Activated CD8-positive, alpha-beta memory T cell treated with anti-CD3 and anti-CD28 coated beads for 36 hours (primary cell): ENCODE results near the gene KLK12. TPM values are rescaled to one million over a fixed set of nuclear protein-coding genes. Genes with fewer than 3 reads are reported as not detected.

Source experiments
- CTCF ChIA-PET: fragments of 350-600 bp; sonication (Branson Sonifier 250); formaldehyde crosslinking; loops from one replicate; lab custom pipeline; 2021; ENCODE audit warnings: antibody characterized with exemption; lab: Charles Lee
- POLR2A ChIA-PET: fragments of 350-600 bp; sonication (Branson Sonifier 250); formaldehyde crosslinking; loops from one replicate; lab custom pipeline; 2021; ENCODE audit warnings: antibody characterized with exemption; lab: Charles Lee
- total RNA-seq, 2 experiments: library from RNA; stranded (reverse); gene quantifications; one replicate each; pipeline ENCODE4 v1.2.3, GENCODE V29; 2021

KLK12 gene
- total RNA-seq, 2 experiments from 2014 or later, result not detected

- ChIA-PET CTCF (no interaction called here), POLR2A (interaction anchor here (0.6 kb wide), 1 partner anchor 356 kb away, joined by 3 read pairs; the partner anchor contains the start of gene SIGLEC10)
Observed at GRCh38 chr19:51060973-51061372, 26.2 kb upstream of the KLK12 start.

- ChIA-PET CTCF (no interaction called here), POLR2A (no interaction called here)
Observed at GRCh38 chr19:51060336-51060735, 25.5 kb upstream of the KLK12 start.

- ChIA-PET POLR2A (no interaction called here), CTCF (no interaction called here)
Observed at GRCh38 chr19:51059715-51060114, 24.9 kb upstream of the KLK12 start.

GRCh38 chr19:51055866-51056265 lies 21.1 kb upstream of the KLK12 start:
- ChIA-PET CTCF (no interaction called here), POLR2A (no interaction called here)

GRCh38 chr19:51047031-51047335 lies 12.2 kb upstream of the KLK12 start:
- CTCF ChIA-PET, result no interaction called here
- POLR2A ChIA-PET, result no interaction called here

- CTCF ChIA-PET, result no interaction called here
Observed at GRCh38 chr19:51044327-51044726, 9.5 kb upstream of the KLK12 start.

GRCh38 chr19:51043497-51043896 lies 8.7 kb upstream of the KLK12 start:
- ChIA-PET POLR2A (interaction anchor here (0.6 kb wide), 1 partner anchor 1948 kb away, joined by 6 read pairs; no protein-coding TSS in a partner anchor), CTCF (no interaction called here)

More at GRCh38 chr19:51044327-51044726, 9.5 kb upstream of the KLK12 start:
- POLR2A ChIA-PET, result interaction anchor here (0.6 kb wide), 1 partner anchor 1949 kb away, joined by 6 read pairs; no protein-coding TSS in a partner anchor

- ChIA-PET CTCF (no interaction called here), POLR2A (no interaction called here)
Observed at GRCh38 chr19:51040151-51040550, 5.3 kb upstream of the KLK12 start.

GRCh38 chr19:51036519-51036918 lies 1.7 kb upstream of the KLK12 start:
- POLR2A ChIA-PET, result no interaction called here

GRCh38 chr19:51031880-51032225 lies 2.9 kb downstream of the KLK12 start:
- ChIA-PET CTCF (no interaction called here), POLR2A (no interaction called here)

More at GRCh38 chr19:51036519-51036918, 1.7 kb upstream of the KLK12 start:
- CTCF ChIA-PET, result no interaction called here

- POLR2A ChIA-PET, result no interaction called here
- CTCF ChIA-PET, result no interaction called here
Observed at GRCh38 chr19:51031220-51031879, 3.5 kb downstream of the KLK12 start.

- CTCF ChIA-PET, result no interaction called here
- POLR2A ChIA-PET, result no interaction called here
Observed at GRCh38 chr19:51030631-51031030, 4.2 kb downstream of the KLK12 start.

- ChIA-PET POLR2A (no interaction called here), CTCF (no interaction called here)
Observed at GRCh38 chr19:51029718-51030117, 5.1 kb downstream of the KLK12 start.

- POLR2A ChIA-PET, result no interaction called here
Observed at GRCh38 chr19:51027873-51028272, 6.9 kb downstream of the KLK12 start.

GRCh38 chr19:51027126-51027806 lies 7.5 kb downstream of the KLK12 start:
- POLR2A ChIA-PET, result no interaction called here

More at GRCh38 chr19:51027873-51028272, 6.9 kb downstream of the KLK12 start:
- CTCF ChIA-PET, result no interaction called here

GRCh38 chr19:51026554-51026831 lies 8.3 kb downstream of the KLK12 start, which contains the start of gene KLK11:
KLK11 (minus strand) TSS chr19:51026616; CDS start chr19:51025631, 985 bp downstream.
- ChIA-PET POLR2A (no interaction called here), CTCF (no interaction called here)

More at GRCh38 chr19:51027126-51027806, 7.5 kb downstream of the KLK12 start:
- CTCF ChIA-PET, result no interaction called here

GRCh38 chr19:51025809-51026553 lies 8.8 kb downstream of the KLK12 start:
- POLR2A ChIA-PET, result no interaction called here
- CTCF ChIA-PET, result no interaction called here

GRCh38 chr19:51025401-51025800 lies 9.4 kb downstream of the KLK12 start:
- CTCF ChIA-PET, result no interaction called here
- POLR2A ChIA-PET, result no interaction called here

GRCh38 chr19:51024924-51025323 lies 9.9 kb downstream of the KLK12 start:
- ChIA-PET POLR2A (no interaction called here), CTCF (no interaction called here)

GRCh38 chr19:51023946-51024345 lies 10.9 kb downstream of the KLK12 start:
- ChIA-PET POLR2A (no interaction called here), CTCF (no interaction called here)

- ChIA-PET POLR2A (no interaction called here), CTCF (no interaction called here)
Observed at GRCh38 chr19:51022526-51022925, 12.3 kb downstream of the KLK12 start.
